Measurements from ENCODE around the gene KAZN. TPM values are rescaled to one million over a fixed set of nuclear protein-coding genes. Genes with fewer than 3 reads are reported as not detected.

The KAZN gene
- total RNA-seq, 1 donor from 2014 or later = 11.6 TPM

- H3K9me3 Mint-ChIP-seq = no peaks in the 10 kb centered on the region
- H3K36me3 Mint-ChIP-seq (ENCODE audit: low read depth) = peaks cover 10% of the 10 kb centered on the region
- H3K27me3 Mint-ChIP-seq (ENCODE audit: low read depth) = no peaks in the 10 kb centered on the region
- H3K27ac Mint-ChIP-seq (ENCODE audit: unreplicated experiment) = peak overlapping the region; percentile 75
- TF ChIP-seq CTCF (conservative IDR thresholded peaks at IDR 0.05) = no peak
- no peak overlapping the region for H3K4me3 Mint-ChIP-seq
- peaks cover 22% of the 10 kb centered on the region for H3K4me1 Mint-ChIP-seq
- no peak for DNase-seq (ENCODE audit: low read depth, low spot score)
Observed at GRCh38 chr1:14668538-14668937, 70.1 kb downstream of the KAZN start.

GRCh38 chr1:14672005-14672404 lies 73.5 kb downstream of the KAZN start:
- Mint-ChIP-seq H3K9me3 (peaks cover 15% of the 10 kb centered on the region), H3K4me1 (peaks cover 18% of the 10 kb centered on the region), H3K36me3 (ENCODE audit: low read depth) (peaks cover 17% of the 10 kb centered on the region), H3K27ac (ENCODE audit: unreplicated experiment) (peak overlapping the region; percentile 85), H3K27me3 (ENCODE audit: low read depth) (no peaks in the 10 kb centered on the region), H3K4me3 (peak overlapping the region; percentile 4)
- no peak for TF ChIP-seq CTCF (conservative IDR thresholded peaks at IDR 0.05)
- no peak for DNase-seq (ENCODE audit: low read depth, low spot score)

GRCh38 chr1:14674030-14674429 lies 75.5 kb downstream of the KAZN start:
- Mint-ChIP-seq H3K27me3 (ENCODE audit: low read depth) (no peaks in the 10 kb centered on the region), H3K36me3 (ENCODE audit: low read depth) (peaks cover 17% of the 10 kb centered on the region)
- no peak for TF ChIP-seq CTCF (conservative IDR thresholded peaks at IDR 0.05)

GRCh38 chr1:14676400-14676799 lies 77.9 kb downstream of the KAZN start:
- no peak for DNase-seq (ENCODE audit: low read depth, low spot score)
- no peak overlapping the region for H3K4me3 Mint-ChIP-seq
- H3K9me3 Mint-ChIP-seq = peaks cover 15% of the 10 kb centered on the region
- TF ChIP-seq CTCF (conservative IDR thresholded peaks at IDR 0.05) = no peak
- no peaks in the 10 kb centered on the region for H3K27me3 Mint-ChIP-seq (ENCODE audit: low read depth)
- peaks cover 20% of the 10 kb centered on the region for H3K36me3 Mint-ChIP-seq (ENCODE audit: low read depth)
- H3K4me1 Mint-ChIP-seq = peaks cover 13% of the 10 kb centered on the region
- H3K27ac Mint-ChIP-seq (ENCODE audit: unreplicated experiment) = no peak overlapping the region

More at GRCh38 chr1:14674030-14674429, 75.5 kb downstream of the KAZN start:
- no peak for DNase-seq (ENCODE audit: low read depth, low spot score)
- Mint-ChIP-seq H3K4me3 (no peak overlapping the region), H3K9me3 (peaks cover 15% of the 10 kb centered on the region), H3K4me1 (peaks cover 15% of the 10 kb centered on the region), H3K27ac (ENCODE audit: unreplicated experiment) (no peak overlapping the region)

- H3K27ac Mint-ChIP-seq (ENCODE audit: unreplicated experiment) = no peak overlapping the region
- peaks cover 3% of the 10 kb centered on the region for H3K4me1 Mint-ChIP-seq
- H3K9me3 Mint-ChIP-seq = peaks cover 15% of the 10 kb centered on the region
- TF ChIP-seq CTCF (conservative IDR thresholded peaks at IDR 0.05) = no peak
- no peak for DNase-seq (ENCODE audit: low read depth, low spot score)
- H3K36me3 Mint-ChIP-seq (ENCODE audit: low read depth) = peaks cover 16% of the 10 kb centered on the region
- H3K27me3 Mint-ChIP-seq (ENCODE audit: low read depth) = no peaks in the 10 kb centered on the region
- no peak overlapping the region for H3K4me3 Mint-ChIP-seq
Observed at GRCh38 chr1:14677292-14677971, 78.9 kb downstream of the KAZN start.

Data from neural crest cell (in vitro differentiated cells).